BE2C (cell line): ENCODE measurements around the gene ATP10B.

Experiments
- DNase-seq: peaks from one replicate; pipeline ENCODE4 v3.0.0-alpha.2; 2020
- H3K27me3 ChIP-seq: fragments of 250-450 bp; sonication (Bioruptor Pico); 2 replicates; pipeline ENCODE4 v1.5.1; 2020; ENCODE audit warnings: mild to moderate bottlenecking
- H3K36me3 ChIP-seq: fragments of 250-450 bp; sonication (Bioruptor Pico); 2 replicates; pipeline ENCODE4 v1.5.1; 2020; ENCODE audit warnings: mild to moderate bottlenecking
- H3K4me1 ChIP-seq: fragments of 250-450 bp; sonication (Bioruptor Pico); 2 replicates; pipeline ENCODE4 v1.5.1; 2020
- H3K4me3 ChIP-seq: 2 replicates; pipeline ENCODE4 v1.5.1; 2011; ENCODE audit warnings: low read depth, low read length
- H3K9me3 ChIP-seq: fragments of 250-450 bp; sonication (Bioruptor Pico); 2 replicates; pipeline ENCODE4 v1.5.1; 2020
- CTCF ChIP-seq: IDR thresholded peaks from 2 replicates; pipeline ENCODE4 v1.5.1; 2012; ENCODE audit warnings: mild to moderate bottlenecking, low read depth, low read length

Gene ATP10B

DNA sequence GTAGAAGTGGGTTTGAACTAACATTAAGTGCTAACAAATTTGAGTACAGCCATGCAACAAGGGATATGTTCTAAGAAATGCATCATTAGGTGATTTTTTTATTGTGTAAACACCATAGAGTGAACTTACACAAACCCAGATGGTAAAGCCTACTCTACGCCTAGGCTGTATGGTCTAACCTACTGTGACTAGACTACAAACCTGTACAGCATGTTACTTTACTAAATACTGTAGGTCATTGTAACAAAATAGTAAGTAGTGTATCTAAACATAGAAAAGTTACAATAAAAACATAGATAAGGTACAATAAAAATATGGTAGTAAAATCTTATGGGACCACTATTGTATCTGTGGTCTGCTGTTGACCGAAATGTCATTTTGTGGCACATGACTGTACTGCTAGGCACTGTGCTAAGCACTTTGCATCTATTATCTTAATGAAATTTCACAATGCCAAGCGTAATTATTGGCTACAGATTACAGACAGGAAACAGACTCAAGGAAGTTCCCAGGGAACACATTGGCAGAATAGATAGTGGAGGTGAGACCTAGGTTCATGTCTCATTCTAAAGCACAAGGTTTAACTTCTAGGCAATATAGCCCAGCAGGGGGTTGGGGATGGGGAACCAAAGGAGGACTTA lies 62.7 kb downstream of the ATP10B start:
- DNase-seq = no peak
- Histone ChIP-seq H3K4me1 (no peaks in the 10 kb centered on the region), H3K36me3 (no peaks in the 10 kb centered on the region), H3K27me3 (no peaks in the 10 kb centered on the region), H3K9me3 (no peaks in the 10 kb centered on the region), H3K4me3 (no peak overlapping the region)
- no peak for TF ChIP-seq CTCF

GRCh38 chr5:160788102-160788660 lies 63.8 kb downstream of the ATP10B start:
- Histone ChIP-seq H3K27me3 (no peaks in the 10 kb centered on the region), H3K4me1 (no peaks in the 10 kb centered on the region)
- TF ChIP-seq CTCF = no peak

GRCh38 chr5:160787240-160787639 lies 64.8 kb downstream of the ATP10B start:
- no peaks in the 10 kb centered on the region for H3K27me3 ChIP-seq
- DNase-seq = peak; percentile 18
- TF ChIP-seq CTCF = peak; percentile 35; the same call in 1 of the 2 replicates
- H3K36me3 ChIP-seq = no peaks in the 10 kb centered on the region
- H3K9me3 ChIP-seq = no peaks in the 10 kb centered on the region
- H3K4me1 ChIP-seq = no peaks in the 10 kb centered on the region
- no peak overlapping the region for H3K4me3 ChIP-seq

More at GRCh38 chr5:160788102-160788660, 63.8 kb downstream of the ATP10B start:
- no peaks in the 10 kb centered on the region for H3K36me3 ChIP-seq
- H3K9me3 ChIP-seq = no peaks in the 10 kb centered on the region
- H3K4me3 ChIP-seq = no peak overlapping the region
- no peak for DNase-seq

DNA sequence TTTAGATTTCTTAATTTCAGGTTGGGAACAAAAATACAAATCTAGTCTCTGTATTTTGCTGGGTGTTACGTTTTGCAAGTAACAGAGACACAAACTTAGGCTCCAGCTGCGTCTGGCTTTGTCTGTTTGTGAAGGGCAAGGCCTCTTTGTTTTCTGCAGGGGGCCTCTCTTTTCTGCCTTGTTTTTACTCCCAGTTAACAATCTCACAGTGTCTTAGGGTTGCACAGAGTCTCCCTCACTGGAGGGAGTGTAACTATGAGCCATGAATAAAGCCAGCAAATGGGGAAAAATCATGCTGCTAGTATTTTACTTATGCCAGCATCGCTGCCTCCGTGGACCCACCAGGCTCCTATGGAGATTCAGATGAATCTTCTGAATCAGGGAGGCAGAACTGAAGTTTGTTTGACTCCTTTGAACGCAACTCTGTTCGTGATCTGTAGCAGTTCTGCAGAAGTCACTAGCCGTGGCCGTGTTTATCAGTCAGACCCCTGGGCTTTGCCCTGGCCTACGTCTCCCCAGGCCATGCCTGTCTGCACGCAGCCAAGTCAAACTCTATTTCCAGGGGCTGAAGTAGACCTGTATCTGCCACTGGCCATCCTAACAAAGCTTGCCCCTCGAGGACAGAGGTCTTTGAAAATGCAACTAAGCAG lies 77.2 kb downstream of the ATP10B start:
- no peak for TF ChIP-seq CTCF

GRCh38 chr5:160773646-160774410 lies 78.2 kb downstream of the ATP10B start:
- Histone ChIP-seq H3K36me3 (no peaks in the 10 kb centered on the region), H3K27me3 (peaks cover 2% of the 10 kb centered on the region; the same call in 1 of the 2 replicates), H3K4me3 (no peak overlapping the region), H3K9me3 (no peaks in the 10 kb centered on the region), H3K4me1 (no peaks in the 10 kb centered on the region)
- DNase-seq = no peak
- no peak for TF ChIP-seq CTCF

More for the DNA sequence above, 77.2 kb downstream of the ATP10B start:
- Histone ChIP-seq H3K27me3 (peaks cover 2% of the 10 kb centered on the region; the same call in 1 of the 2 replicates), H3K4me1 (no peaks in the 10 kb centered on the region), H3K9me3 (no peaks in the 10 kb centered on the region), H3K36me3 (no peaks in the 10 kb centered on the region), H3K4me3 (no peak overlapping the region)
- DNase-seq = no peak
